ENCODE data around the gene WTAP. TPM values are rescaled to one million over a fixed set of nuclear protein-coding genes. Genes with fewer than 3 reads are reported as not detected.
"Not testable (repeated sequence)": the region's sequence is repeated elsewhere in the genome, so short reads cannot be mapped to it uniquely, and the experiment has no call there.

WTAP gene
- total RNA-seq, 1 experiment from 2014 or later, result 169 TPM

DNA sequence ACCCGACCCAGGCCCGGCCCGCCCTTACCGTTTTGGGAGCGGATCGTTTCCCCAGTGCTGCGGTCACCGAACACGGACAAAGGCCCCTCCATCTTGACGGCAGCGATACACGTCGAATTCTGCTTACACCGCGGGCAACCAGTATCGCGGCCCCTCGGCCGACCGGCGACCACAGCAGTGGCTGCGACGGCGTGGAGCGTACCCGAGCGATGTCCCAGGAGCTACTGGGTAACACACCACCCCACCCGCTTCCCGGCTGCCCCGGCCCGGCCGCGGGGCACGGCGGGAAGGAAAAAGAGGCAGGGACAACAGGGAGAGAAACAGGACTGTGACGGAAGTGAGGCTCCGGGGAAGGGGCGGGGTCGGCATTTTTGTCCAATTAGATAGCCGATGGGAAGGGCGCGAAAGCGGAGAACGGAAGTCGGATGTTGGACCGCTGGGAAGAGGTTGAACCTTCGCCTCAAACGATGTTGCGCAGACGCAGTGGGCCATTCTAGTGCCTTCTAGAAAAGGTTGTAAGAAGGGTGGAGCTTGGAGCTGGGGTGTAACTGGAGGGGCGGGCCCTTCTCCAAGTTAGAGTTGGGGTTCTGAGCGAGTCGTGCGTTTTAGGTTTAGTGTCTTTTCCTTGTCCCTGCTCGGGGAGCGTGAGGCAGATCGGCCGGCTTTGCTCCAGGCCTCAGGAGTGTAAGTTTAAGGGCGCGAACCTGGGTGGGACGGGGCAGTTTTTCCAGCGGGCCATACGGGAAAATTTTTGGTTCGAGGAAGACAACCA, 62.3 kb downstream of the WTAP start, which contains the start of gene TCP1:
TCP1 (minus strand) TSS at position 226 of the 772 bp plus-strand sequence; CDS start at position 92, 134 bp downstream.
- in situ Hi-C loops (cut with HindIII; ENCODE audit: low sequenced_read_pairs), result no loop called here
- peak; percentile 99 for DNase-seq (ENCODE audit: low spot score)

DNA sequence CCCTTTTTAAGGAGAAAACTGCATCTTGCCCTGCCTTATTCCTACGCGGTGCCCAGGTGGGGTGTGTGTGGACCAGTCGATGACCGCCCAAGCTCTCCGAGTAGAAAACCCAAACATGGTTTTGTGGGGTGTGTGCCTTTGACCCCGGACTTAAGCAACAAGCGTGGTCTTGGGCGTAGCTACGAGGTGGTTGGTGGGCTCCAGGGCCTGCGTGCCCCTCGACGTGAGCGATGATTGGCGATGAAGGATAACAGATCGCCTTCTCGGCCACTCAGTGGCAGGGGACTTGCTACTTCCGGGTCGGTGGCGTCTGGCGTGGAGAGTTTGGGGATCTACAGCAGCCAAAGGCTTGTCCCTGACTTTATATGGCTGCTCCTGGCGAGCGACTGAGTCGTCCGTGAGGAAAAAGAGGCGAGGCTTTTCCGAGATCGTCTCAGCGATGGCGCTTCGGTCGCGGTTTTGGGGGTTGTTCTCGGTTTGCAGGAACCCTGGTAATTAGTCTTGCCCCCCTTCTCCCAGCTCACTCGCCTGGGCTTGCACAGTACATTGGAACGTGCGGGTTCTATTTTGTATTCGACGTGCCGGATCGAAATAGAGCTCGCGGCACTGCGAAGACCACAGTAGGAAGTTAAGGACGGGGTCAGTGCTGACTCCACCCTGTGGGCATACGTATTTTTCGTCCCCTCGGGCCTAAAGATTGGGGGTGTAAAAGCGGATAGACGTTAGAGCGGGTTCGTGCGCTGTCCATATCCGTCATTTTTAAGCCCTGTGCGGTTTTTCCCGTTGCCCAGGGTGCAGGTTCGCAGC, 63.0 kb downstream of the WTAP start, which contains the start of gene MRPL18:
MRPL18 (plus strand) TSS at position 319 of the 807 bp plus-strand sequence; CDS start at position 440, 121 bp downstream.
- in situ Hi-C loops (cut with HindIII; ENCODE audit: low sequenced_read_pairs), result no loop called here

DNA sequence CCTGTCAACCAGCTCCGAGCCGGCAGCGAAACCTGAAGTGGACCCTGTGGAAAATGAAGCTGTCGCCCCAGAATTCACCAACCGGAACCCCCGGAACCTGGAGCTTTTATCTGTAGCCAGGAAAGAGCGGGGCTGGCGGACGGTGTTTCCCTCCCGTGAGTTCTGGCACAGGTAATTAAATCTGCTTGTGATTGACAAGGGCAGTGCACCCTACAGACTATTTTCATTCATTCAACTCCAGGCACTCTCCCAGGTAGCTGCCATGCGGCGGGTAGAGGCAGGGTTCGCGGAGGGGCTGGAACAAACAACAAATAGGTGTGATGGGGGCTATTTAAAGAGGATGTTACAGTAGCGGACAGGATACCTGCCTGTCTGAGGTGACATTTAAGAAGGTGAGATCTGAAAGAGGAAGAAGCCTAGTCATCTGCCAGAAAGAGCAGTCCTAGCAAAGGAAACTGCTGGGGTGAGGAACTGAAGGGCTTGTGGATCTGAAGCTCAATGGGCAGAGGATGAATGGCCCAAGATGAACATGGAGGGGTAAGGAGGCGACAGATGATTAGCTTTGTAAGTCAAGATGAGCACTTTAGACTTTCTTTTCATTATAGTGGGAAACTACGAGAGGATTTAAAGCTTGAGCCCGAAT, 63.8 kb downstream of the WTAP start:
- peak; percentile 7 for DNase-seq (ENCODE audit: low spot score)
- in situ Hi-C loops (cut with HindIII; ENCODE audit: low sequenced_read_pairs), result no loop called here

More for the DNA sequence above, 63.0 kb downstream of the WTAP start, which contains the start of gene MRPL18:
- peak; percentile 99 for DNase-seq (ENCODE audit: low spot score)

DNA sequence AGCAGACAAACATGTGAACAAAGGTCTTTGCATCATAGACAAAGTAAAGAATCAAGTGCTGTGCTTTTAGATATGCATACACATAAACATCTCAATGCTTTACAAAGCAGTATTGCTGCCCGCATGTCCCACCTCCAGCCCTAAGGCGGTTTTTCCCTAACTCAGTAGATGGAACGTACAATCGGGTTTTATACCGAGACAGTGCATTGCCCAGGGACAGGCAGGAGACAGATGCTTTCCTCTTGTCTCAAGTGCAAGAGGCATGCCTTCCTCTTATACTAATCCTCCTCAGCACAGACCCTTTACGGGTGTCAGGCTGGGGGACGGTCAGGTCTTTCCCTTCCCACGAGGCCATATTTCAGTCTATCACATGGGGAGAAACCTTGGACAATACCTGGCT, 67.7 kb downstream of the WTAP start:
- in situ Hi-C loops (cut with HindIII; ENCODE audit: low sequenced_read_pairs), result not testable (repeated sequence)

DNA sequence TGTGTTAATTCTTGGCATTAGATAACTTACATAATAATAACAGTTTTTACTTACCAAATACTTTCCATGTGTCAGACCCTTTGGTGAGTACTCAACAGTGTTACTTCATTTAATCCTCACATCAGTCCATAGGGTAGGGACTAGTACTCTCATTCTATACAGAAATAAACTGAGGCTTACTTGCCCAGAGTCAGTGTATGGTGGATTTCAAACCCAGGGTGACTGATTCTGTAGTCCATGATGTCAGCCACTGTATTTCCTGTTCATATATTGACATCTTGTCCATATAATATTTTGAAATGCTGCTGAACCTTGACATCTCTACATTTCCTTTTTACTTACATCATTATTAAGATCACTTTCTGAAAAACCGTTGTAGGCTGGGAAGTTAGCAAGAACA, 70.2 kb downstream of the WTAP start:
- no peak for DNase-seq (ENCODE audit: low spot score)
- in situ Hi-C loops (cut with HindIII; ENCODE audit: low sequenced_read_pairs), result no loop called here

More for the DNA sequence above, 67.7 kb downstream of the WTAP start:
- DNase-seq (ENCODE audit: low spot score), result not testable (repeated sequence)

DNA sequence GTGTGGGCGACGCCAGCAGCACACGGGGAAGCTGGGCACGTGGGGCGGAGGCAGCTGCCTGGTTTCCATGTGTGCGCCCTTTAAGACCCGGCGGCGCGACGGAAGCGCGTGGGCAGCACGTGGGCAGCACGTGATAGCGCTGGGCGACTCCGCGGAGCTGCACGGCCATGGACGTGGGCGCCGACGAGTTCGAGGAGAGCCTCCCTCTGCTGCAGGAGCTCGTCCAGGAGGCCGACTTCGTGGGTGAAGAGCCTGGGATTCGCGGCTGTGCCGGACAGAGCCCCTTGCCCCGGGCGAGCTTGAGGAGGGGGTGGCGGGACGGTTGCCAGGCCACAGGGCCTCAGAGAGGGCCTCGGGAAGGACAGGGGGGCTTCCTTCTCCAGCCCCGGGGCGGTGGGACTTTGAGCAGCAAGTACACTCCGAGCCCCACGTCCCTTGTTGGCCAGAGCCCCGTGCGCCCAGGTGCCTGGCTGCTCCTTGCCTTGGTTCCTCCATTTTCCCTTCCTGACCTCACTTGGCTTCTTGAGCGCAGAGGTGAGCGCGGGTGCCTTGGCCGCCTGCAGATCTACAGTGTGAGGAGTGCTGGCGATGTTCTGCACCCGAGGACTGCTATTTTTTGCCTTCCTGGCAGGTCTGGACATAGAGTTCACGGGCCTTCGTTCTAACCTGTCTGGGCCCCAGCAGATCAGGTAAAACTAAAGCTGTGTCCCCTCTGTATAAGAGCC, 73.0 kb downstream of the WTAP start, which contains the start of gene PNLDC1:
PNLDC1 (plus strand) TSS at position 136 of the 725 bp plus-strand sequence; CDS start at position 168, 32 bp downstream.
- in situ Hi-C loops (cut with HindIII; ENCODE audit: low sequenced_read_pairs), result no loop called here
- DNase-seq (ENCODE audit: low spot score), result no peak

DNA sequence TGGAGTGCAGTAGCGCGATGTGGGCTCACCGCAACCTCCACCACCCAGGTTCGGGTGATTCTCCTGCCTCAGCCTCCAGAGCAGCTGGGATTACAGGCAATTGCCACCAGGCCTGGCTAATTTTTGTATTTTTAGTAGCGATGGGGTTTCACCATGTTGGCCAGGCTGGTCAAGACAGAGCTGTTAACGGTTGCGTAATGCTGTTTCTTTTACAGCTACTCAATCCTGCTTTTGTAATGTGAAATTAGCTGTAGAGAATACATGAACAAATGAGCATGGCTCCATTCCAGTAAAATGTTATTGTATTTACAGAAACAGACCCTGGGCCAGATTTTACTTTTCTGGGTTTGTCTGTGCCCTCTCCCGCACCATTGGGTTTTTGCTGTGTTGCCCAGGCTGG, 74.6 kb downstream of the WTAP start:
- in situ Hi-C loops (cut with HindIII; ENCODE audit: low sequenced_read_pairs), result no loop called here
- no peak for DNase-seq (ENCODE audit: low spot score)

DNA sequence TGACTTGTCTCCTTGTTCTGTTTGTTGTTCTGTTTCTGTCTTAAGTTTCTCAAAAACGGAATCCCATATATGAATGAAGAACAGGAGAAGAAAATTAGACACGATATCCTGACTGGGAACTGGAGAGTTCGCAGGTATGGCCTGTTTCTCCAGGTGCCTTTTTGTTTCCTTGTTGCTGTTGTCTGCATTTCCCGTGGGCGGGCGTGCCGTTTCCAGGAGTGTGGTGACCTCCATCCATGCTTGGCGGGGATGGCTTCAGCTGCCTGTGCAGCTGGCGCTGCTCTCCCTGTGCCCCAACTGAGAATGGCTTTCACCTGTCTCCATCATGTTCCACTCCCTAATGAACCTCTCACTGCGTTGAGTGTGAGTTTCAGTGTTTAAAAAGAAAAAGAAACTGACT, 77.2 kb downstream of the WTAP start:
- in situ Hi-C loops (cut with HindIII; ENCODE audit: low sequenced_read_pairs), result no loop called here
- DNase-seq (ENCODE audit: low spot score), result no peak

DNA sequence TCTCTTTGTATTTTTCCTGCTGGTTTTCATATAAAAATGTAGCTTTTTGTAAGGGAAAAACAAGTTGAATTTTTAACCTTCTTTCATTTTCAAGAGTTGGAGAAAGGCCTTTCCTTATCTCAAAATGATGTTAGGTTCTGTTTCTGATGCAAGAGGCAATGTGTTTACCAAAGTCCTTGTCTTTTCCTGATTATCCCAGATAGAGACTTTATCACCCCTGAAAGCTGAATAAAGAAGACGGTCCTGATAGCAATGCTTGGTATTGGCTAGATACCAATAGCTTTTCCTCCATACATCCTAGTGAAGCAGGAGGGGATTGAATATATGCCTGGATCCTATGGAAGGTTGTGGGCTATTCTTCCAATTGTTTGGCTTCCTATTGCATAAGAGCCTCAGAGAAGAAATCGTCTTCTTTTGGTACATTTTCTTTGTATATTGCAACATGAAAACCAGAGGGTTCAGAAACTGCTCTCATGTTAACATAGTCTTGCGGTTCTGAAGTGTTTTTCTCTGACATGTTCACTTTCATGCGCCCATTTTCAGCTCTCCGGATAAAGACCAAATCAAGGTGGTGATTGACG, 78.2 kb downstream of the WTAP start:
- in situ Hi-C loops (cut with HindIII; ENCODE audit: low sequenced_read_pairs), result no loop called here
- no peak for DNase-seq (ENCODE audit: low spot score)

Other genes starting within 250 kb of the WTAP start
- gene SOD2, start 34.3 kb upstream of the WTAP start, total RNA-seq (2014; rRNA removed; shearing (Covaris generic)), result 33.1 and 38.2 TPM in 2 replicates
- 46.7 and 79.7 TPM in 2 replicates for gene ACAT2, start 34.5 kb downstream of the WTAP start, total RNA-seq (2014; rRNA removed; shearing (Covaris generic))
- 167 and 216 TPM in 2 replicates for gene TCP1, start 62.1 kb downstream of the WTAP start, total RNA-seq (2014; rRNA removed; shearing (Covaris generic))
- 153 and 158 TPM in 2 replicates for gene MRPL18, start 63.0 kb downstream of the WTAP start, total RNA-seq (2014; rRNA removed; shearing (Covaris generic))
- gene PNLDC1, start 72.8 kb downstream of the WTAP start, total RNA-seq (2014; rRNA removed; shearing (Covaris generic)), result not detected in 2 replicates
- gene MAS1, start 163.5 kb downstream of the WTAP start, total RNA-seq (2014; rRNA removed; shearing (Covaris generic)), result not detected in 2 replicates
- gene IGF2R, start 241.6 kb downstream of the WTAP start, total RNA-seq (2014; rRNA removed; shearing (Covaris generic)), result 35.9 and 49.2 TPM in 2 replicates

Measured in G401 (cell line).